Stimulated activated CD4-positive, alpha-beta T cell treated with anti-CD3 and anti-CD28 coated beads, Interleukin-2, amount 100 ng/mL, for 4 hours (primary cell): ENCODE measurements around the gene LINGO4.
A peak's percentile ranks its signal among the peaks of the same experiment; 100 is the strongest.

Source experiments
- DNase-seq: peaks from one replicate; pipeline ENCODE4 v3.0.0-alpha.2; 2020; ENCODE audit warnings: low read depth

The LINGO4 gene

DNA sequence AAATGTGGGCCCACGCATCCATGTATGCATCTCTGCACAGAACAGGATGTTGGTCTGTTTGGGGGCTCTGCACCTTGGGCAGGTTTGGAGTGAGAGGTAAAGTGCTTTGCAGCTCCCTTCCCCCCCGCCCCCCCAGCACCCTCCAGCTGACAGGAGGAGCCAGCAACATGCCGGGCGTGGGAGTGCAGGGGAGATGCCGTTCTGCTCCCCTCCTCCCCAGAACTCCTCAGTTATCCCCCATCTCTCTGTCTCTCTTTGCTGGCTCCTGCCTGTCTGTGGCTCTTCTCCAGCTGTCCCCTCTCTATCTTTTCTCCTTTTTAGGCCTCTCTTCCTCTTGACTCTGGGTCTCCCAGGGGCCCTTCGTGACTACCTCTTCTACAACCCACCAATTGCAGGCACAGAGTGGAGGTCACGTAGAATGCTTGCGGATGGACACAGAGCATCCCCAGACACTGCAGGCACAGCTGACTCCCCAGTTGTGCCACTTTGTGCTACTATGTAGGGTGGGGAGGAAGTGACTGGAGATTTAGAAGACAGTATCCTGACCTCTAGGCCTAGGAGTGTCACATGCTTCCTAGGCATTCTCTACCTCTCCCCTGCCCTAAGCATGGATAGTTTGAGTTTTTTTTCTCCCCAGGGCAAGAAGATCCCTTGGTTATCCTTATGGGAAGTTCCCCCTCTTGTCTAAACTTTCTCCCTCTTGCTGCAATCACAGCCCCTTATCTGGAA, 28.1 kb upstream of the LINGO4 start:
- no peak for DNase-seq

DNA sequence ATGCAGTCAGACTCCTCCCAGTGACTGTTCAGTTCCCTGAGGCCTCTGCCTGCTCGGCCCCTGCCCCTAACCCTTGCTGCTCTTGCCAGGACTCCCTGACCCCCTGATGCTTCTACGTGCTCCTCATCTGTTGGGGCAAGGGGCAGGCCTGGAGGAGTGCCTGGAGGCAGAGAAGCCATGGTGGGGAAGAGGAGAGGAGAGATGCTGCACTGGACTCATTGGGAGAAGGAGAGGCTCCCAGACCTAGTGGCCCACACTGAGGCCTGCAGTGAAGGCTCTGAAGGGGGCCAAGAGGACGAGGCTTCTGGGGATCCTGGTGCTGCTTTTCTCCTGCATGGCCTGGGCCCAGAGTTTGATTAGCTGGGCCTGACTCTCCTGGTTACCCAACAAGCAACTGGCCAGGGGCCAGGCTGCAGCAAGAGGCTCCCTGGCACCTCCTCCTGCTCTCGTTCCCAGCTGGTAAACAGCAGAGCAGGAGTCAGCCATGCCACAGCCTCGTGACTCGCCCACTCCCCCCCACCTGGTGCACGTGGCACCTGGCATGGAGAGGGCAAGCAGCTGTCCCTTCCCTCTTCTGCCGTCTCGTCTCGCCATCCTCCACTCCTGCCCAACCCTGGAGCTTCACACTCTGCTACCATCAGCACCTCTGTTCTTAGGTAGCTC, 27.2 kb upstream of the LINGO4 start:
- DNase-seq: no peak

DNA sequence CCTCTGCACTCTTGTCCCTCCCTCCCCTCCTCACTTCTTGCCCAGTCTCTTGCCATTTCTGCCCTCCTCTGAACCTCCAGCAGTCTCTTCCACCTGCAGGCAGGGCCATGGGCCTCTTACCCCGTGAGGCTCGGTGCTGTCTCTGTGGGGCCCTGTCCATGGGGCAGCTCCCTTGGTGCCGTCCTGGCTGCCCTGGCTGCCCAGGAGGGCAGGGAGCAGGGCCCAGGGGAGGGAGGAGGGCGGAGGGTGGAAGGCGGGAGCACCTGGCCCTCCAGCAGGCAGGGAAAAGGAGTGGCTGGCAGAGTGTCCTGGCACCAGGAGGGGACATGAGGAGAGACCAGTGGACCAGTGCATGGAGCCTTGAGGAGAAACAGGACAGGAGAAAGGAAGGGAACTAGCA, 26.4 kb upstream of the LINGO4 start, which contains the start of gene RORC:
Gene RORC, minus strand, starts transcription at position 198 of the 400 bp plus-strand sequence. Its CDS starts 38 bp downstream, at position 160.
- DNase-seq: no peak

DNA sequence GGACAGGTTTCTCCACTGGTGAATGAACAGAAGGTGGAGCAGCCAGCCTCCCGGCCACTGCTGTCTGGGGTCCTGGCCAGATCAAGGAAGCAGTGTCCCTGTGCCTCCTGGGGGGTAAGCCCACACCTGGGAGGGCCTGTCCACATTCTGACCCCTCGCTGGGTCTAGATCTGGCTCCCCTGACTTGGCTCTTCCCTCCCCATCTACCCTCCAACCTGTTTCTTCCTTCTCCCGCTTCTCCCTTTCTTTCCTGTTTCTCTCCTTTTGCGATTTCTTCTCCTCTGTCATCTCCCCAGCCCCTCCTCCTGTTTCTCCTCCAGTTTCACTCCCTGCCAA, 26.0 kb upstream of the LINGO4 start:
- DNase-seq: no peak

DNA sequence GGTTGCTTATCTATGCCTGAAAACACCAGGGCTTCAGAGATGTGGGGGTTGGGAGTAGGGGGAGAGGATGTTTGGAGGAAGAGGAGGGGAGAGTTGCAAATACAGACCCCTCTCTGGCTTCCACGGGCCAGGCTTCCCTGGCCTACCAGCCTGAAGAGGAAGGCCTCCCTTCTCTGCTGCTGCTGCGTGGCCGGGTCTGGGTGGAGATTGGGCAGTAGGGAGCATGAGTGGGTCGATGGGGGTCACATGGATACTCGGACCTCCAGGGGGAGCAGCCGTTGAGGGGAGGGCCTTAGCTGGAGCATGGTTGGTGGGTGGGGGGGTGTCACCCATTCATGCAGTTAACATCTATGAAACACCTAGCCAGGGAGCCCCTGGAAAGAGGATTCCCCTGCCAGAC, 24.8 kb upstream of the LINGO4 start:
- no peak for DNase-seq

DNA sequence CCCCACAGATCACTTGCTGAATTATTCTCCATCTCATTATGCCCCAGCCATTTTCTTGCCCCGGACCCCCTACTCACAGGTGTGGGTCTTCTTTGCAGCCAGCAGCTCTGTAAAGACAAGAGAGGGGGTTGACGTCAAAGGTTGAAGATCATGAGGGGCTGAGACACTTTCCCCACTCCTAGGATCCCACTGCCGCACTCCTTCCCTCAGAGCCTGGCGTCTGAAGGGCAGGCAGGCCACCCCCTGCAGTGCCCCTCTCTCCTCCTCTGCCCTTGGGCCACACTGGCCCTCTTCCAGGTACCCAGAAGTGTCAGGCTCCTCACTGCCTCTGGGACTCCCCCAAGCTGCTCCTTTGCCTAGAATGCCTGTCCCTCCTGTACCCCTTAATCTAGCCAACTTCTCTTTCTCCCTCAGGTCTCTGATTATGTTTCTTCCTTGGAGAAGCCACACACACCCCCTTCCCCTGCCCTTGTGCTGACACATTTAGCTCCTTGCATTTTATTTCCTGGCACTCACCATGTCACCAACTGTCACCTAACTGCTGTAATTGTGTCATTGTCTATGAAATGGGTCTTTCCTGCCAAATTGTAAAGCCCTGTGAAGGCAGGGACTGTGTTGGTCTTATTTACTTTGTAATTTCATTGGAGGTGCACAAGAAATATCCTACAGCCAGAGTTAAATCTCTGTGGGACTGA, 24.3 kb upstream of the LINGO4 start:
- no peak for DNase-seq

DNA sequence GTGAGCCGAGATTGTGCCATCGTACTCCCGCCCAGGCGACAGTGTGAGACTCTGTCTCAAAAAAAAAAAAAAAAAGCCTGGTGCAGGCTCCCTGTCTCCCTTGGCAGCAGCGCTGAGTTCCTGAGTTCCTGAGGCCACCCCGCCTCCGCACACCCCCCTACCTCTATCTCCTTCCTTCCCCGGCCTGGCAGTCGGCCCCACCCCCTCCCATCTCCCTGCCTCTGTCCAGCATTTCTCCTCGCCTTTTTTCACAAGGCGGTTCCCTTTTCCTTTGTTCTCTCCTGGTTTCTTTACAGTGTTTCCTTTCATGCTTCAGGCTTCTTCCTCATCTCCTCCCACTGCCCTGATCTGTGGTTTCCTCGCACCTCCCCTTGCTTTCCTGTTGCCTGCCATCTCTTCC, 23.7 kb upstream of the LINGO4 start:
- no peak for DNase-seq

DNA sequence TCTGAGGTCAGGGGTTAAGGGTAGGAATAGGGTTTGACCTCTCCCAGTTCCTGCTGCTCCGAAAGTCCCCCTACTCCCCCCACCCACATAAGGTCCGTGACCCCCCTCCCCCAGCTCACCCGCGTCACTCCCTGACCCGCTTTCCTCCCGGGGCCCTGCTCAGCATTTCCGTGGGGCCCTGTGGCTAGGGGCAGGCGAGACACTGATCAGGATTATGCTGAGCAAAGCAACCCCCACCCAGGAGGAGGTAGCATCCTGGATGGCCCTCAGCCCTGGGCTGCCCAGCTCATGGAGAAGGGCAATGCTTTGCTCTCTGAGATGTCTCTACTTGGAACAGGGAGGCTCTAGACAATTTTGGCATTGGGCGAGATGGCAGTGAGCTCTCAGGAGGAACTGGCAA, 22.6 kb upstream of the LINGO4 start:
- no peak for DNase-seq

DNA sequence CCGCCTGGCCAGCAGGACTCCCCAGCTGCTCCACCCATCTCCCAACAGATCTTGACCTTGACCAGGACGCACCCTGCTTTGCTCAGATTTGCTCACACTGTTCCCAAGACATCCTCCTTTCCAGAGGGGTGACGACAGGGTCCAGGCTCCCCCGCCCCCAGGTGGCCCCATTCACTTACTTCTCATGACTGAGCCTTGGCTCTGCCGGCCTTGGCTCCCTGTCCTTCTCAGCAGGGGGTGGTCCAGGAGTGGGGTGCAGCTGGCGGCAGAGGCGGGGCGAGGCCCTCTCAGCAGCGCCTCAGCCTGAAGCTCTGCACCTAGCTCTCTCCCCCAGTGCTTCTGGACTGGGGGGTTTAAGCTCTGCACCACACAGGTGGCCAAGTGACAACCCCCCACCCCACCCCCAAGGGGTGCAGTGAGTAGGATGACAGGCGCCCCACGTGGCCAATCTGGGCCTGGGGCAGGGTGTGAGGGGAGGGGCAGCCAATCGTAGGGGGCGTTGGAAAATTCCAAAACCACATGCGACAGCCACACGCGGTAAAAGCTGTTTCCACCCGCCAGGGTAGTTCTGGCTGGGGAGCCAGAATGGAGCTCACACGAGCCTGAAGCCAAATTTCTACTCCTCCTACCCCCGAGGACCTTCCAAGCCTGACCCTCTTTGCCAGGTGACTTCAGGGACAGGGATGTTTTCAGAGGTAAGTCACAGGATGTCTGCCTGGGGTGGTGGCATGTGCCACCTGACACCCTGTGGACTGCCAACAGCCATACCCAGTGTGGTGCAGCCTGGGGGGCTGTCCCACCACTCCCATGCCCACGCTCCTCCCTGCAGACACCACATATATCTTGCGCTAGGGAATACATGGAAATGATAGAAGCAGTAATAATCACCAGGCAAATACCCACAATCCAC, 20.8 kb upstream of the LINGO4 start:
- DNase-seq: peak; percentile 48

DNA sequence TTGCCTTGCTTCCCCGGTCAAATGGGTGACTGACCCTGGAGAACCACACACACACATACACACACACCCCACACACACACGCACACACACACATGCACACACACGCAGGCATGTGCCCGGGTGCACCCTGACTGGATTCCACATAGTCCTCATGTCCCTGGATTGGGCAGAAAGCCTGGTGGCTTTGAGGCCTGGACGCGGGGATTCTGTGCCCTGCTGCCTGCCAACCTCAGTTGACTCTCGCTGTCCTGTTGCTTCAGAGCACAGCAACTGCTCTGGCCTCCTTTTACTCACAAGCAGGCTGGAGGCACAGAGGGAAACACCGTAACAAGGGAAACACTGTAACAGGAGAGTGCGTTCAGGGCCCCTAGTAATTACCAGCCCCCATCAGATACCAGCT, 20.0 kb upstream of the LINGO4 start:
- DNase-seq: no peak

DNA sequence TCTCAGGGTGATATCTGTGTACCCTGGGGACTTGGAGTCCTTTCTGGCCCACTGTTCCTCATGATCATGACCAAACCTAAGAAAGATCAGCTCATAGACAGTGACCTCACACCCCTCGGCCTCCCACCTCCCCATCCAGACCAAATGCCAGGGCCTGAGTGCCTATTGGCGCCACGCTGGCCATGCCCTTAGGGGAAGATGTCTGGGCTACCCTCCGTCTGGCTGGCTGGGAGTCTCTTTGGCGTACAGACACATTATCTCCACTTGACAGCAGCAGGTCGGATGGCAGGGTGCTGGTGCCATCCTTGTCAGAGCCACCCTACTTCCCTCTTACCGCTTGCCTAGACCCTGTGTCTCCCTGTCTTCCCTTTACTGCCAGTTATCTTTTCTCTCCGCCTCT, 18.0 kb upstream of the LINGO4 start:
- DNase-seq: no peak

DNA sequence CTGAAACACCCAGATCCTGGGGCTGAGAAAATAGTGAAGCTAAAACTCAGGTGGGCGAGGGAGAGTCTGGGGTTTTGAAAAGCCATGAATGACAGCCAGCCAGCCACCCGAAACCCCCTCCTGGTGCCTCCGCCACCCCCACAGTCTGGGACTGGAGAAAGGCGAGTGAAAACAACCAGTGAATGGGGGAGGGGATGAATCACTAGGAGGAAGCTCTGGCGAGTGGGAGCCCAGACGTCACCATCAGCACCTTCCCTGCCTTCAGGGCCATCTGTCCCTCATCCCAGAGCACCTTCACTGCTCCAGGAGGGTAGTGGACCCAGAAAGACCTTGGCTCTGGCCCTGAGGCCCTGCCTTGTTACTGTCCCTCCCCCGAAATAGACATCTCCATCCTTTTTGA, 17.2 kb upstream of the LINGO4 start:
- DNase-seq: peak; percentile 64

DNA sequence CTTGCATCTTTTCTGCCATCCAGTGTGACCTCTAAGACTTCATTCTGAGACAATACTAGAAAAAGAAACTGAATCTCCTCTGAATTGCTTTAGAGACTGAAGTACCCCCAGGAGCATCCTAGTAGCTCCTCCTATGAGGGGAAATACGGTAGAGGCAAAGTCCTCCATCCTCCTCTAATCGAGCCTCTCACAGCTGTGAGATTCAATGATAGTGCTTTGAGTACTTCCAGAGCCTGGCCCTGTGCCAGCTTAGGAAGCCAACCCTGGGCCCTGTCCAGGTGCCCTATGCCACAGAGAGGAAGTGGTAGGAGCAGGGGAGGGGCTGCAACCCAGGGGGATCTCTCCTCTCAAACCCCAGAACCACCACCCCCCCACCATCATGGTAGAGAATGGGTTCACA, 15.7 kb upstream of the LINGO4 start:
- DNase-seq: no peak

DNA sequence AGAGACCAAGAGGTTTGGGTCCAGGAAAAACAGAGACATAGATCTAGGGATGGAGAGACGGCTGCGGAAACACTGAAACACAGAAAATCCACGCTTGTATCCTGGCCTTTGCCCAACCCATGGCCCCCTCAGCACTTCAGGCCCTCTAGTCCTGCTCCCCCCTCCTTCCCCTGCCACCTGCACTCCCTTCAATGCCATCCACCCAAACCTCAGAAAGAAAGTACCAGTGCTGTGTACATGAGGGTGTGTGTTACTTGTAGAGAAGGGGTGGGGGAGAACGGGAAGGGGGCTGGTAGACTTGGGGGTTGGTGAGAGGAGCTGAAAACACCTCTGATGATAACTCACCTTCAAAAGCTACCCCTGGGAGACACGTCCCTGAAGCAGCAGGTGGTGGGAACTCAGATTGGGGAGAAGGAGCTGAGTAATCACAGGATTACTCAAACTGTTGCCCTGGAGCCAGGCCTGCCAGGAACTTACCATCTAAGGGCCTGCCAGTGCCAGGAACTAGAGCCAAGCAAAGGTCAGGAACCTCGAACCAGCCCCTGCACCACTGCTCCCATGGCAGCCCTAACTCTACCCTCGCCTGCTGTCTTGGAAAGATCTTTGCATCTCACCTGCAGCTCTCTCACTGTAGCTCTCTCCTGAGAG, 14.9 kb upstream of the LINGO4 start:
- DNase-seq: no peak

DNA sequence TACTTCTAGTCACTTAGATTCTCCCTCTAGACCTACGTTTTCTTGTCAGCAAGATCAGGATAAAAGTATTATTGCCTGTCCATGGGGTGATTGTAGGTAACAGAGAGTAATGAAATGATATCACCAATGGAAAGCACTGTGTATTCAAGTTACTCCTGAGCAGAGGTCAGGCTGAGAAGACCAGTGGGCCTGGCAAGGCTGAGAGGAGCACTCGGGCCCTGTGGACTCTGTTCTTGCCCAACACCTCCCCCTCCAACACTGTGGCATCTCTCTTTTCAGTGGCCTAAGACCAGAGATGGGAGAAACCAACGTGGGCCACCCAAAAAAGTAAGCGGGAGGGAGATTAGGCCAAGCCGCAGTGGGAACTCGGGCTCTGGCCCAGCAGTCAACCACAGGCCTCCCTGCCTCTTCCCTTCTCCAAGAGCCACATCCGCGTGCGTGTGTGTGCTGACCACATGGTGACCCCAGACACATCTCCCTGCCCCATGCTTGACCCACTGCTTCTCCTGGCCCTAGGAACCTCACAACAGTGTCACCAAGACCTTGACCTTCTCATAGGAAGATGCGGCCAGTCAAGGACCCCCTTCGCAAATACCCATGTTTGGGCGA, 14.1 kb upstream of the LINGO4 start:
- no peak for DNase-seq

DNA sequence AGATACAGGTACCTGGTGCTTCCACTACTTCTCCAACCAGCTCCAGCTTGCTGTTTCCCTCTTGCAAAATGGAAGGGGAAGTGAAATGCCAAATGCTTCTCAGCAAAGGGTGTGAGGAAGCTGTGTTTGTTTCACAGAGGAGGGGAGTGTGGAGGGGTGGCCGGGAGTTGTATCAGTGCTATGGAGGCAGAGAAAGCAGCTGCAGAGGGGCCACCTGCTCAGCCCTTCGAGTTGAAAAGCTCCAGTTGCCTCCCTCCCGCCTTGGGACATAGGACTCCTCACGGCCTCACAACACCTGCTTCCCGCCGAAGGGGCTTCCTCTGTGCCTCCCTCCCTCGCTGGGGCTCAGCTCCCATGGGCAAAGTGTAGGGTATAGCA, 12.1 kb upstream of the LINGO4 start:
- DNase-seq: no peak

DNA sequence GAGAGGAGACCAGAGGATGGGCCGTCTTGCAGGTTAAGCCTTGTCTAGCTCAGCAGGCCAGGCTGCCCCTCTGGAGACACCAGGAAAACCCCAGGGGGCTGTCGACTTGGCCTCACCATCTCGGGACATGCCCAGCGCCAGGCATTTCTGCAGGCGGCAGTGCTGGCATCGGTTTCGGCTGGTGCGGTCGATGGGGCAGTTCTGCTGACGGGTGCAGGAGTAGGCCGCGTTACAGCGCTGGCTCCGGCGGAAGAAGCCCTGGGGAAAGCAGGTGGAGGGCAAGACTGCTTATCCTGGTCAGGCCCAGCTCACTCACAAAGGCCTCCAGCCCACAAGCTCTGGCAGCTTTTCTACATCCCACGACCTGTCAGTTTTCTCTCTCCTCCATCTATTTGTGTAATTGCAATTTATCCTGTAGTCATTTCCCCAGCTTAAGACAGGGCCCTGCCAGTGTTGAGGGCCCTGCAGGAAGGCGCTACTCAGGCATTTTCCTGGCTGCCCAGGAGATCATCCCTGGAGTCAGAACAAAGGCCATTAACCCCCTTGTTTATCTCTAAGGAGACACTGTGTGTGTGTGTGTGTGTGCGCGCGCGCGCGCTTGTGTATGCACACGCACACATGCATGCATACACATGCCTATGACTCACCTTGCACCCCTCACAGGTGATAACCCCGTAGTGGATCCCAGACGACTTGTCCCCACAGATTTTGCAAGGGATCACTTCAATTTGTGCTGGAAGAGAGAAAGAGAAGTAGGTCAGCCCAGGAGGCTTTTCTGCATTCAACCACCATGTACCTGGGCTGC, 11.5 kb upstream of the LINGO4 start:
- DNase-seq: no peak

DNA sequence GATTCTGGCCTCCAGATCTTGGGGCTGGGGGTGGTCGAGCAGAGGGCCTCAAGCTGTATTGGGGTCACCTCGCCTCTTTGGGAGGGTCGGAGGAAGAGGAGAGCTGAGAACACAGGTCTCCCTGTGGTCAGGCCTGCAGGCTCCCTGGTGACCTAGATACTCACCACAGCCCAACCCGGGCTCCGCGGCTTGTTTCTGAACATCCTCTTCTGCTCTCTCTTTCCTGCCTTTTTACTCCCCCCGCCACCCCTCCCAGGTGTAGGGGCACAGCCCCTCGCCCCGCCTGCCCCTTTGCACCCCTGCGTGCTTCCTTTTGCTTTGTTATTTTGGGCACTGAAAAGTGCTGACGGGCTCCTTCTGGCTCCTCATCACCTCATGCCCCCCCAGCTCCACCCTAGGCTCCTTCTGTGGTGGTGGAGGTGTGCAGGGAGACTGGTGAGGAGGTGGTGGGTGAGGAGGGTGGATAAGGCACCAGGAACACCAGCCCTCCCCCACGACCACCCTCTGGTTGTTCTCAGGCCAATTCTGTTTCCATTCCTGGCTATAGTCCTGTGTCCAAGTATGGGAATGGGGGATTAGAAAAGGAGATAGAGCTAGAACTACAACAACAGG, 10.6 kb upstream of the LINGO4 start:
- no peak for DNase-seq

DNA sequence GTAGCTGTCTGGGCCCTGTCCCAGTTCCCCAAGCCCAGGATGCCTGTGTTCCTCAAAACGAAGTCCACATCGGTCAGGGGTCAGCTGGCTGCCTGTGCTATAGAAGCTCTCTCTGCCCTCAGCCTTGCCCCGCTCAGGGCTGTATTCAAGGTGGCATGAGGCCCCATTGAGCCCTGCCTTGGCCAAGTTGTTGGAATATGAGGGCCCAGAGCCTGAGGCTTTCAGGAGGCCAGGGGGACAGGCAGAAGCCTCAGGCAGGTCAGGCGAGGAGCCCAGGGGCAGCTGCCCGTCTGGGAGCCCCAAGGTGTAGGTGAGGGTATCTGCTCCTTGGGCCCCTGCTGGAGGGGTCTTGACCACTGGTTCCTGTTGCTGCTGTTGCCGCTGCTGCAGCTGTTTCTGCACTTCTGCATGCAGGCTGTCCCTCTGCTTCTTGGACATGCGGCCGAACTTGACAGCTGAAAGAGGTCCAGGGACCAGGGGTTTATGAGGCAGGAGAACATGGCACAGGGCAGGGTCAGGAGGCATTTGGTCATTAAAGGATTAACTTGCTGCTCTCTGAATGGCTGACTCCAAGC, 9.8 kb upstream of the LINGO4 start:
- DNase-seq: no peak

DNA sequence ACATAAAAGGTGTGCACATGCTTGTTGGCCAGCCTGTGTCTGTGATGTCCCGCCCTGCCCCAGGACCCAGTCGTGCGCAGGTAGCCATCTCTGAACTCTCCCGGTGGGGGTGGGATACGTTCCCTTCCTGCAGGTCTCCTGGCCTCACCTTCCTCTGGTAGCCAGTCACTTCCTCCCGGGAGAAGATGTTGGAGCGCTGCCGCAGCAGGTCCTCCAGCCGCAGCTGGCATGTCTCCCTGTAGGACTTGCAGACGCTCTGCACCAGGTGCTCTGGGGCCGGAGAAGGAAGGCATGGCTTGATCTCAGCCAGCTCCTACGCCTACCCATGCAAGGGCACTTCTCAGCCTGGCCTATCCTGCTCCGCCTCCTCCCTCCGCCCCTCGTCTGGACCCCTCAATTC, 9.2 kb upstream of the LINGO4 start:
- DNase-seq: no peak
